Measurements from ENCODE around the gene NOS3. TPM values are rescaled to one million over a fixed set of nuclear protein-coding genes. Genes with fewer than 3 reads are reported as not detected.

Gene NOS3
- total and polyA plus RNA-seq, 4 experiments from 2014 or later = 4.0 to 14.9 (median 5.6) TPM

GRCh38 chr7:151008143-151008510, 17.3 kb downstream of the NOS3 start:
- H3K27me3 ChIP-seq (ENCODE audit: insufficient read depth, low read length) = no peaks in the 10 kb centered on the region
- peak overlapping the region; percentile 17 to 53 for H3K4me3 ChIP-seq (ENCODE audit: low read length in 2 of 2)
- DNase-seq = peak; percentile 55 to 65 (median 63)
- intact Hi-C loops (cut with micrococcal nuclease) = loop anchor here (1.0 kb wide), 1 partner anchor 33 kb away; no protein-coding TSS in a partner anchor
- peaks cover 0 to 8% of the 10 kb centered on the region in 2 donors for H3K36me3 Mint-ChIP-seq
- no peaks in the 10 kb centered on the region for H3K36me3 ChIP-seq (ENCODE audit: insufficient read depth, low read length)
- H3K9me3 Mint-ChIP-seq = peaks cover 0 to 2% (median 0%) of the 10 kb centered on the region in 8 donors
- peak overlapping the region; percentile 87 to 98 (median 96) for H3K27ac Mint-ChIP-seq
- H3K27ac ChIP-seq (ENCODE audit: low read depth, low read length) = peak overlapping the region; percentile 69
- CTCF ChIA-PET (ENCODE audit: partially characterized antibody) = interaction anchor here (0.9 to 9.1 kb wide), 17 partner anchors 10 to 110 kb away, joined by 3 to 93 read pairs (median 5); partner anchors contain the start of genes ABCB8 and NOS3
- H3K4me1 Mint-ChIP-seq = peaks cover 37 to 81% (median 57%) of the 10 kb centered on the region in 4 donors
- H3K4me3 Mint-ChIP-seq = peak overlapping the region; percentile 80 to 90 (median 88)
- POLR2A ChIA-PET (ENCODE audit: partially characterized antibody) = interaction anchor here (0.9 to 13.0 kb wide), 13 partner anchors 10 to 219 kb away, joined by 3 to 182 read pairs (median 7); partner anchors contain the start of genes ABCB8, ABCF2, FASTK and NOS3
- no peaks in the 10 kb centered on the region for H3K9me3 ChIP-seq (ENCODE audit: control insufficient read depth in 1 of 2, low read length in 2 of 2)
- H3K27me3 Mint-ChIP-seq = no peaks in the 10 kb centered on the region
- peaks cover 69% of the 10 kb centered on the region for H3K4me1 ChIP-seq (ENCODE audit: insufficient read depth, low read length)

- Histone ChIP-seq H3K4me1 (ENCODE audit: insufficient read depth, low read length) (peaks cover 74% of the 10 kb centered on the region), H3K36me3 (ENCODE audit: insufficient read depth, low read length) (no peaks in the 10 kb centered on the region), H3K9me3 (ENCODE audit: control insufficient read depth in 1 of 2, low read length in 2 of 2) (no peaks in the 10 kb centered on the region), H3K4me3 (ENCODE audit: low read length in 2 of 2) (peak overlapping the region; percentile 17 to 53), H3K27me3 (ENCODE audit: insufficient read depth, low read length) (no peaks in the 10 kb centered on the region), H3K27ac (ENCODE audit: low read depth, low read length) (peak overlapping the region; percentile 69)
- ChIA-PET POLR2A (ENCODE audit: partially characterized antibody) (interaction anchor here (0.5 to 13.0 kb wide), 13 partner anchors 10 to 1724 kb away, joined by 3 to 182 read pairs (median 7); partner anchors contain the start of genes ABCB8, ABCF2, FASTK and NOS3), CTCF (ENCODE audit: partially characterized antibody) (interaction anchor here (0.9 to 9.1 kb wide), 17 partner anchors 9 to 110 kb away, joined by 3 to 93 read pairs (median 5); partner anchors contain the start of genes ABCB8 and NOS3)
- Mint-ChIP-seq H3K36me3 (peaks cover 0 to 8% of the 10 kb centered on the region in 2 donors), H3K4me1 (peaks cover 39 to 81% (median 59%) of the 10 kb centered on the region in 4 donors), H3K4me3 (peak overlapping the region; percentile 80 to 90 (median 88)), H3K9me3 (peaks cover 0 to 2% (median 0%) of the 10 kb centered on the region in 8 donors), H3K27ac (peak overlapping the region; percentile 87 to 98 (median 96)), H3K27me3 (no peaks in the 10 kb centered on the region)
- DNase-seq = peak; percentile 68 to 82 (median 74)
- intact Hi-C loops (cut with micrococcal nuclease) = loop anchor here (1.0 kb wide), 1 partner anchor 33 kb away; no protein-coding TSS in a partner anchor
These were observed 17.9 kb downstream of the NOS3 start for GRCh38 chr7:151008511-151009323.

GRCh38 chr7:151009327-151010036, 18.7 kb downstream of the NOS3 start:
- H3K4me3 Mint-ChIP-seq = peak overlapping the region in 6 of 8 donors; percentile 13 to 89 (median 50)
- ChIA-PET CTCF (ENCODE audit: partially characterized antibody) (interaction anchor here (1.0 to 9.1 kb wide), 14 partner anchors 9 to 654 kb away, joined by 3 to 93 read pairs (median 12); partner anchors contain the start of genes ABCB8 and NOS3), POLR2A (ENCODE audit: partially characterized antibody) (interaction anchor here (0.5 to 13.0 kb wide), 14 partner anchors 9 to 1724 kb away, joined by 3 to 182 read pairs (median 8); partner anchors contain the start of genes ABCB8, ABCF2, NOS3 and TMUB1)
- intact Hi-C loops (cut with micrococcal nuclease) = loop anchor here (10.0 kb wide), 1 partner anchor 335 kb away; the partner anchor contains the start of gene NUB1
- H3K4me1 ChIP-seq (ENCODE audit: insufficient read depth, low read length) = peaks cover 82% of the 10 kb centered on the region
- peaks cover 1 to 7% of the 10 kb centered on the region in 2 donors for H3K36me3 Mint-ChIP-seq
- no peak overlapping the region for H3K4me3 ChIP-seq (ENCODE audit: low read length in 2 of 2)
- peak overlapping the region; percentile 69 for H3K27ac ChIP-seq (ENCODE audit: low read depth, low read length)
- peaks cover 0 to 2% (median 0%) of the 10 kb centered on the region in 8 donors for H3K9me3 Mint-ChIP-seq
- H3K9me3 ChIP-seq (ENCODE audit: control insufficient read depth in 1 of 2, low read length in 2 of 2) = no peaks in the 10 kb centered on the region
- no peaks in the 10 kb centered on the region for H3K27me3 Mint-ChIP-seq
- peak overlapping the region; percentile 66 to 99 (median 97) for H3K27ac Mint-ChIP-seq
- DNase-seq = peak in 1 of 5 donors; percentile 31
- no peaks in the 10 kb centered on the region for H3K36me3 ChIP-seq (ENCODE audit: insufficient read depth, low read length)
- H3K4me1 Mint-ChIP-seq = peaks cover 44 to 88% (median 65%) of the 10 kb centered on the region in 4 donors
- no peaks in the 10 kb centered on the region for H3K27me3 ChIP-seq (ENCODE audit: insufficient read depth, low read length)

- ChIA-PET POLR2A (ENCODE audit: partially characterized antibody) (interaction anchor here (0.7 to 13.0 kb wide), 14 partner anchors 9 to 1141 kb away, joined by 3 to 182 read pairs (median 8); partner anchors contain the start of genes ABCB8, NOS3, REPIN1 and TMUB1), CTCF (ENCODE audit: partially characterized antibody) (interaction anchor here (1.0 to 9.1 kb wide), 12 partner anchors 8 to 655 kb away, joined by 3 to 93 read pairs (median 14); partner anchors contain the start of genes ABCB8, ATG9B and NOS3)
- Histone ChIP-seq H3K4me3 (ENCODE audit: low read length in 2 of 2) (no peak overlapping the region), H3K4me1 (ENCODE audit: insufficient read depth, low read length) (peaks cover 86% of the 10 kb centered on the region), H3K9me3 (ENCODE audit: control insufficient read depth in 1 of 2, low read length in 2 of 2) (no peaks in the 10 kb centered on the region), H3K36me3 (ENCODE audit: insufficient read depth, low read length) (no peaks in the 10 kb centered on the region), H3K27ac (ENCODE audit: low read depth, low read length) (peak overlapping the region; percentile 69), H3K27me3 (ENCODE audit: insufficient read depth, low read length) (no peaks in the 10 kb centered on the region)
- H3K27me3 Mint-ChIP-seq = no peaks in the 10 kb centered on the region
- H3K9me3 Mint-ChIP-seq = peaks cover 0 to 2% (median 0%) of the 10 kb centered on the region in 8 donors
- peak in 1 of 5 donors; percentile 38 for DNase-seq
- H3K36me3 Mint-ChIP-seq = peaks cover 1 to 5% of the 10 kb centered on the region in 2 donors
- peak overlapping the region in 5 of 8 donors; percentile 69 to 89 (median 76) for H3K4me3 Mint-ChIP-seq
- peak overlapping the region; percentile 91 to 99 (median 97) for H3K27ac Mint-ChIP-seq
- peaks cover 47 to 93% (median 69%) of the 10 kb centered on the region in 4 donors for H3K4me1 Mint-ChIP-seq
- intact Hi-C loops (cut with micrococcal nuclease) = loop anchor here (10.0 kb wide), 1 partner anchor 335 kb away; the partner anchor contains the start of gene NUB1
These were observed 19.2 kb downstream of the NOS3 start for GRCh38 chr7:151010037-151010306.

- Mint-ChIP-seq H3K4me3 (peak overlapping the region; percentile 68 to 89 (median 75)), H3K4me1 (peaks cover 52 to 95% (median 72%) of the 10 kb centered on the region in 4 donors), H3K27me3 (no peaks in the 10 kb centered on the region), H3K9me3 (peaks cover 0 to 2% (median 0%) of the 10 kb centered on the region in 8 donors), H3K36me3 (peaks cover 1 to 5% of the 10 kb centered on the region in 2 donors), H3K27ac (peak overlapping the region; percentile 91 to 99 (median 97))
- peak overlapping the region; percentile 6 to 65 for H3K4me3 ChIP-seq (ENCODE audit: low read length in 2 of 2)
- intact Hi-C loops (cut with micrococcal nuclease) = loop anchor here (10.0 kb wide), 1 partner anchor 334 kb away; the partner anchor contains the start of gene NUB1
- no peaks in the 10 kb centered on the region for H3K9me3 ChIP-seq (ENCODE audit: control insufficient read depth in 1 of 2, low read length in 2 of 2)
- H3K36me3 ChIP-seq (ENCODE audit: insufficient read depth, low read length) = no peaks in the 10 kb centered on the region
- ChIA-PET POLR2A (ENCODE audit: partially characterized antibody) (interaction anchor here (0.7 to 13.0 kb wide), 18 partner anchors 8 to 1141 kb away, joined by 3 to 182 read pairs (median 5); partner anchors contain the start of genes ABCB8, FASTK, NOS3 and REPIN1), CTCF (ENCODE audit: partially characterized antibody) (interaction anchor here (1.0 to 9.1 kb wide), 16 partner anchors 7 to 655 kb away, joined by 3 to 93 read pairs (median 6); partner anchors contain the start of genes ABCB8, ATG9B and NOS3)
- H3K27me3 ChIP-seq (ENCODE audit: insufficient read depth, low read length) = no peaks in the 10 kb centered on the region
- H3K27ac ChIP-seq (ENCODE audit: low read depth, low read length) = peak overlapping the region; percentile 69
- peaks cover 92% of the 10 kb centered on the region for H3K4me1 ChIP-seq (ENCODE audit: insufficient read depth, low read length)
- DNase-seq = peak; percentile 48 to 68 (median 56)
These were observed 19.7 kb downstream of the NOS3 start for GRCh38 chr7:151010307-151011096.

All from CD4-positive, alpha-beta memory T cell (primary cell).